Fibroblast of skin of abdomen (primary cell): ENCODE data around the gene SLC2A5.
A peak's percentile ranks its signal among the peaks of the same experiment; 100 is the strongest.

ENCODE experiments used
- DNase-seq: peaks from one replicate; pipeline ENCODE4 v3.0.0-alpha.2; 2013

SLC2A5 gene

DNA sequence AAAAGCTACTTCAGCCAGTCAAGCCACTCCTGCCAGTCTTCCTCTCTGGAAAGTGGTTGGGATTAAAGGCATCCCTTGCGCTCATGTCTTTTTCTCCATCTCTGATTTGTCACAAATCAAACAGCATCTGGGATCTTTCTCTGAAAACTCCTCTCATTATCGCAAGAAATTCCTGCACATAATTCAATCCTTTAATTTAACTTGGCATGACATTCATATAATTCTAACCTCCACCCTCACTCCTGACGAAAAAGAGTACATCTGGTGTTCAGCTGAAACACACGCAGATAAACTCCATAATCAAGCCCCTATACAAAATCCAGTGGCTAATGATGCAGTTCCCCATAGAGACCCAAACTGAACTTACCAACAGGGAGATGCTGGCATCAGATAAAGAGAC, 19.4 kb upstream of the SLC2A5 start:
- no peak for DNase-seq

DNA sequence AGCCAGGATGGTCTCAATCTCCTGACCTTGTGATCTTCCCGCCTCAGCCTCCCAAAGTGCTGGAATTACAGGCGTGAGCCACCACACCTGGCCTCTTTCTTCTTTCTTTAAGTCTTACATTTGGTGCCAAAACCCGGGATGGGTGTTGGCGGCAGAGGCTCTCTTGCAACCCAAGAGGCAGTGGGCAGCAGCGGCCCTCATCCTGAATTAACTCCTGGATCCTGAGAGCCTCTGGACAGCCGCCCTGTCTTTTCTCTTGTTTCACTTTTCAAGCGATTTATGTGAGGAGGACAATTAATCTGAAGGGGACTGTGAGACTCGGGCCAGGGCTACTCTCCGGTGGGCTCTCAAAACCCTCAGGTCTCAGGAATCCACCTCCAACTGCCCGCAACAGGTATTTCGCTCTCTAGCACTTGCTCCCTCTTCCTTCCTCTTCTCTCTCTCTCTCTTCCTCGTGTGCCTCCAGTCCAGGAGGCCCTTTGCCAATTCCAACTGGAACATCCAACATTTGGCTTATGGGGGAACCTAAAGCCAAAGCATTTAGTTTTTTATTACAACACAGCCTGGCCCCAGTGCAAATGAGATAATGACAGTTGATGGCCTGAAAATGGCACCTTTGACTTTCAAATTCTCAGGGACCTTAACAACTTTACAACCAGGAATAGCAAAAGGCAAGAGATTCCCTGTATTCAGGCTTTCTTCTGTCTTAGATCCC, 18.1 kb upstream of the SLC2A5 start:
- no peak for DNase-seq

GRCh38 chr1:9086796-9087195, 17.4 kb upstream of the SLC2A5 start:
- DNase-seq: peak; percentile 53

GRCh38 chr1:9086045-9086444, 16.6 kb upstream of the SLC2A5 start:
- DNase-seq: no peak

DNA sequence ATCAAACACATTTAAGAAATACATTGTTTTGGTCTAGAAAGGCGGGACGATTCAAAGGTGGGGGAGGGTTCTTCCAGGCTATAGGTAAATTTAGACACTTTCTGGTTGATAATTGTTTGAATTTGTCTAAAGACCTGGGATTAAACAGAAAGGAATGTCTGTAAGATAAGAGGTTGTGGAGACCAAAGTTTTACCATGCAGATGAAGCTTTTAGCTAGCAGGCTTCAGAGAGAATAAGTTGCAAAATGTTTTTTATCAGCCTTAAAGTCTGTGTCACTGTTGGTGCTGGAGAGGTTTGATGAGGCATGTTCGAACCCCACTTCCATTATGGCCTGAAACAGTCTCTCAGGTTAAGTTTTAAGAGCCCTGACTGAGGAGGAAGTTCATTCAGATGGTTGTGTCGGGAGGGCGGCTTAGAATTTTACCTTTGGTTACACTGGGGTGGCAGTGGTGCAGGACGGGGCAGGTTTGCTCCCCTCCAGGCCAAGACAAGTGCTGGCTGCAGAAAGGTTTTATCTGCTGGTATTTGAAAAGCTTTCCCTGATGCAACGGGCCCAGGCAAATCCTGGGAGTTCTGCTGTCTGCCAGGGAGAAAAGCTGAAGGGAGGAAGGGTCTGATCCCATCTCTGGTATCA, 16.0 kb upstream of the SLC2A5 start:
- DNase-seq: no peak

DNA sequence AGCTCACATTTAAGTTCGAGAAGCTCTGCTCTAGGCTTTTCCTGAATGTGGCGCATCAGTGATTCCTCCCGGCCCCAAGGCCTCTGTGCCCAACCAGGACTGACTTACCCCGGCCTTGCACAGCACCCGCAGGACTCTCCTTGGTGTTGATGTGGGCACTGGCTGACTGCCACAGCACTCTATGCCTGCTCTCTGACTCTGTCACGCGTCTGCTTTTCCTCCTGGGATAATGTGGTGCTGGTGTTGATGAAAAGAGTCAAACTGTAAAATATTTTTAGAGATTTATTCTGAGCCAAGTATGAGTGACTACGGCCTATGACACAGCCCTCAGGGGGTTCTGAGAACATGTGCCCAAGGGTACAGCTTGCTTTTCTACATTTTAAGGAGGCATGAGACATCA, 15.5 kb upstream of the SLC2A5 start:
- DNase-seq: no peak

DNA sequence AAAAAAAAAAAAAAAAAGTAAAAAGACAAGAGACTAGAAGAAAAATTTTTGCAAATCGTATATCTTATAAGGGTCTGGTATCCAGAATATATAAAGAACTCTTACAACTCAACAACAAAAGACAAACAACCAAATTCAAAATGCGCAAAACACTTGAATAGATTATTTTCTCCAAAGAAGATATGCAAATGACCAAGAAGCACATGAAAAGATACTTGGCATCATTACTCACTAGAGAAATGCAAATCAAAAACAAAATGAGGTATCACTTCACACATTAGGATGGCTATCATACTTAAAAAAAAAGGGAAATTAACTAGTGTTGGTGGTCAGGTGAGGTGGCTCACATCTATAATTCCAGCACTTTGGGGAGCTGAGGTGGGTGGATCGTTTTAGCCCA, 12.0 kb upstream of the SLC2A5 start:
- no peak for DNase-seq

GRCh38 chr1:9080705-9081291, 11.4 kb upstream of the SLC2A5 start:
- DNase-seq: no peak

- no peak for DNase-seq
These were observed 10.7 kb upstream of the SLC2A5 start for GRCh38 chr1:9079988-9080704.

- DNase-seq: no peak
These were observed 9.5 kb upstream of the SLC2A5 start for GRCh38 chr1:9078752-9079500.

- DNase-seq: peak; percentile 68
These were observed 8.7 kb upstream of the SLC2A5 start for GRCh38 chr1:9078015-9078751.

DNA sequence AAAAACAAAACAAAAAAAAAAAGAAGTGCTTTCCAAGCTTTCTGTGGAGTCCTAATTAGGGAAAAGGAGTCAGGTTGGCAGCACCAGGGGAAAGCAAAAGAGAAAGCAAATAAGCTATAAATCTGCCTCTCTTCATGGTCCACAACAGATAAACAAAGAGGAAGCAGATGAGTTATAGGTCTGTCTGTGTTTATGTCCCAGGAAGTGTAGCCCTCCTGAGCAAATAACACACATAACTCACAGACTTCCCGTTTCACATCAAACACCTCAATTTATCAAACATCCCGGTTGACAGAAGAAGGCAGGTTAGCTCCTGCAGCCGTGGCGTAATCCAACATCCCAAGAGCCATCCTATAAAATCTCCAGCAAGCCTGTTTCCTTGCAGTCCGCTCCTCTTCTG, 5.6 kb upstream of the SLC2A5 start:
- DNase-seq: no peak

DNA sequence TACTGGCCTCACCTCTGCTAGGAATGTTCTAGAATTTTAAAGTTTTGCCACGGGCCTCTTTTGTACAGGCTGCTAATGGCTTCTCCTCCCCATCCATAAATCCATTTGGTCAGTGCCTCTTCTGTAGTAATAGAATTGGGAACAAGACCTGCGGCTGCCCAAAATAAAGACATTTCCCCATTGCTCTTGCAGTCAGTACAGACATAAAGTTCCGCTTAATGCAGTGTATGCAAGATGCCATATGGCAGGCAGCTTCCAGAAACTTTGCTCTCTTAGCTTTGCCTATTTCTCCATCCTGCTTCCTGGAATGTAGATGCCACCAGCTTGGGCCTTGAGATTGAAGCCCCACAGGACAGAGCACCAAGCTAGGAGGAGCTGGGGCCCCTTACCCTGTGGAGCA, 3.7 kb upstream of the SLC2A5 start:
- DNase-seq: no peak

DNA sequence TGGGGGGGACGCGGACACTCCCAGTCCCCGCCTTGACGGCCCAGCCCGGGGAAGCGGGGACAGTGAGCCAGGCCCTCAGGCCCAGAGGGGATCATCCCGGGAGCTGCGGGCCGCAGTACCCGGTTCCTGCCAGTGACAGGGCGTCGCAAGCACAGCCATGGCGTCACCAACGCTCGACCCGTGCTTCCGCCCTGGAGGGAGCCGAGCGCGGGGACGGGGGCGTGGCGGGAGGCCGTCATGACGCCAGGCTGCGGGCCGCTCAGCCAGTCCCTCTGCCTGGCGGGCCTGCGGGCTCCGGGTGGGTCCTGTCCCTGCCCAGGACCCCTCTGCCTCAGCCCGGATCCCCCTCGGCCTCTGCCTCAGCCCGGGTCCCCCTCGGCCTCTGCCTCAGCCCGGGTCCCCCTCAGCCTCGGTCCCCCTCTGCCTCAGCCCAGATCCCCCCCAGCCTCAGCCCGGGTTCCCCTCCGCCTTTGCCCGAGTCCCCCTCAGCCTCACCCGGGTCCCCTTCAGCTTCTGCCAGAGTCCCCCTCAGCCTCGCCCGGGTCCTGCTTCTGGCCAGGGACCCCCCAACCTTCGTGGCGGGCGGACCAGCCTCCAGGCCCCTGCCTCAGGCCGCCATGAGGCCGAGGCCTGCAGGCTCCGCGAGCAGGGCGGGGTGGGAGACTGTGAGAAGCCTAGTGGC, 2.3 kb upstream of the SLC2A5 start:
- DNase-seq: no peak

DNA sequence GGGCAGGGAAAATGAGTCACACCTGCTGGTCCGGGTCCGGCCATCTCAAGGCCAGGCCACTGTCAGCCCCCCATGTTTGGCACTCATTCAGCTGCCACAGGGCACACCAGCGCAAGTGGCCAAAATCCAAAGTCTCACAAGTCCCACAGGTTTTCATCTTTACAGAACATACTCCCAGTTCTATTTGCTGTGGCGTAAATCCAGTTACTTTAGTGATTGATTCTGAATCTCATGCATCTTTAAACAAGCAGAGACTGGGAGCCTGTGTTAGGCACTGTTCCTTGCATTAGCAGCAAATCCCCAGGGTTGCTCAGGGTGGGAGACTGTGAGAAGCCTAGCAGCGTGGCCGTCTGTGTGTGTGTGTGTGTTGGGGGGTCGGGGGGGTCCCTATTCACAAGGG, 1.1 kb upstream of the SLC2A5 start:
- no peak for DNase-seq

- DNase-seq: no peak
These were observed 482 bp downstream of the SLC2A5 start for GRCh38 chr1:9068981-9069325.

- DNase-seq: peak; percentile 91
These were observed 2.3 kb downstream of the SLC2A5 start for GRCh38 chr1:9066945-9067807.

DNA sequence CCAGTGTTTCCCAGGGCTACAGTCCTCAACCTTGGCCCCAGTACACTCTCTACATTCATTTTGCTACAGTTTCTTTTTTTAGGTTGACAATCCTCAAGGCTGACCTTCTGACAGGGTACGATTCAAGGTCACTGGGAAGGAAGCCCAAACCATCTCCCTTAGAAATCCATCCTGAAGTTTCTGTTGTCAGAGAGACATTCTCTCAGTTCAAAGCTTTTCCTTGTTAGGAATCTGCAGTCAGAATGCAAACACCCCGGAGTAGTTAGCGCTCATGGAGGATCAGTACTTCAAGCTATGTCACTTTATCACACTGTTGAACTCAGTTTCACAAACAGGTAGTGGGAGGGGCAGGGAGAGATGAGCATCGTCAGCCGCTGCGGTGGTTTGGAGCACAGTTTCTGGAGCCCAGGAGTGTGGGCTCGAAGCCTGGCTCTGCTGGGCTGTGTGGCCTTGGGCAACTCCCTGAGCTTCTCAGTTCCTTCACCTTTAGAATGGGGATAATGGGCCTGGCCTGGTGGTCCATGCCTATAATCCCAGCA, 4.2 kb downstream of the SLC2A5 start:
- DNase-seq: no peak

DNA sequence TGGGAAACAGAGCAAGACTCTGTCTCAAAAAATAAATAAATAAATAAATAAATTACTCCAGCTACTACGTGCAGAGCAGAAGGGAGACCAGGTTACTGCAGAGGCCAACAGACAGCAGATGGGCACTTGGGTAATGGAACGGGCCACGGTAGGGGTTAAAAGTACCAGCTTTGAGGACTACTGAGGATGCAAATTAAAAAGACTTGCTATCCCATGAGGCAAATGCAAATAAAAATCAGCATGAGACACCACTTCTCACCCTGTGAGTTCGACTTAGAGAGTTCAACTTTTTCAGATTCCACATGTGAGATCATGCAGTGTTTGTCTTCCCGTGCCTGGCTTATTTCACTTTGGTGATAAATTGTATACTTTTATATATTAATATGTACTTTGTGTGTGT, 6.6 kb downstream of the SLC2A5 start:
- no peak for DNase-seq

DNA sequence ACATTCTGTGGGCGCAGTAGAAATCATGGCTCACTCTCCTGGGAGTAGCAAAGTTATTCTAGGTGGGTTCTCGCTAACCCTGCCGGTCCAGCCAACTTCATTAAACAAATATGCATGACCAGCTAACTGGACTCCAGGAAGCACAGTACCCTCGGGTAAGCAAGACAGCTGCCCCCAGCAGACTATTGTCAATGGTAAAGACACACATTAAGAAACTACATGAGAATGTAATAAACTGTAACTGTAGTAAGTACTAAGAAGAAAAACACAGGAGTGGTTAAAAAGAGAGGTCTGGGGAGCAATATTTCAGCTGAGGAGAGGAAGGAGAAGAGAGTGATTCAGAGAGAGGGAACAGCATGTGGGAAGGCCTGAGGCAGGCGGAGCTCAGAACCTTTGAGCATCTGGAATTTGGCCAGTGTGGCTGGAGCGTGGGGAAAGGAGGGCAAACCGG, 7.4 kb downstream of the SLC2A5 start:
- no peak for DNase-seq
